Activated CD8-positive, alpha-beta memory T cell treated with anti-CD3 and anti-CD28 coated beads, Interleukin-2, amount 50 U/mL, for 4 hours (primary cell): ENCODE results near the gene CFAP97.
A peak's percentile ranks its signal among the peaks of the same experiment; 100 is the strongest.
"Not testable (repeated sequence)": the region's sequence is repeated elsewhere in the genome, so short reads cannot be mapped to it uniquely, and the experiment has no call there.

ENCODE experiments used
- DNase-seq: peaks from one replicate; pipeline ENCODE4 v3.0.0-alpha.2; 2020

The CFAP97 gene

GRCh38 chr4:185221912-185222311, 18.1 kb upstream of the CFAP97 start:
- DNase-seq: no peak

GRCh38 chr4:185221491-185221890, 17.7 kb upstream of the CFAP97 start:
- no peak for DNase-seq

- no peak for DNase-seq
These were observed 15.9 kb upstream of the CFAP97 start for GRCh38 chr4:185219551-185220344.

- no peak for DNase-seq
These were observed 14.5 kb upstream of the CFAP97 start for GRCh38 chr4:185218312-185218711.

- DNase-seq: no peak
These were observed 13.7 kb upstream of the CFAP97 start for GRCh38 chr4:185217408-185217975.

GRCh38 chr4:185215261-185215660, 11.5 kb upstream of the CFAP97 start:
- no peak for DNase-seq

- no peak for DNase-seq
These were observed 10.1 kb upstream of the CFAP97 start for GRCh38 chr4:185213877-185214276.

GRCh38 chr4:185212581-185212980, 8.8 kb upstream of the CFAP97 start:
- DNase-seq: no peak

- DNase-seq: no peak
These were observed 7.8 kb upstream of the CFAP97 start for GRCh38 chr4:185211641-185212040.

- no peak for DNase-seq
These were observed 7.2 kb upstream of the CFAP97 start for GRCh38 chr4:185211035-185211434.

GRCh38 chr4:185210102-185210981, 6.5 kb upstream of the CFAP97 start:
- peak; percentile 46 for DNase-seq

- DNase-seq: not testable (repeated sequence)
These were observed 6.0 kb upstream of the CFAP97 start for GRCh38 chr4:185209852-185210101.

- peak; percentile 92 for DNase-seq
These were observed 5.4 kb upstream of the CFAP97 start, which contains the start of gene SNX25 for GRCh38 chr4:185209031-185209851. Gene SNX25 (plus strand): TSS chr4:185209598. CDS start chr4:185209827, 229 bp downstream.

- DNase-seq: no peak
These were observed 3.7 kb upstream of the CFAP97 start for GRCh38 chr4:185207466-185207865.

GRCh38 chr4:185205697-185206342, 2.0 kb upstream of the CFAP97 start:
- DNase-seq: no peak

- DNase-seq: not testable (repeated sequence)
These were observed 1.3 kb upstream of the CFAP97 start for GRCh38 chr4:185205073-185205472.

- no peak for DNase-seq
These were observed 574 bp upstream of the CFAP97 start for GRCh38 chr4:185204238-185204910.

GRCh38 chr4:185202984-185203485, 765 bp downstream of the CFAP97 start:
- DNase-seq: no peak

GRCh38 chr4:185201977-185202962, 1.5 kb downstream of the CFAP97 start:
- DNase-seq: no peak

- not testable (repeated sequence) for DNase-seq
These were observed 5.6 kb downstream of the CFAP97 start for GRCh38 chr4:185198189-185198588.
